Testis (tissue), 3 donors: ENCODE measurements around the gene TRIM69. TPM values are rescaled to one million over a fixed set of nuclear protein-coding genes. Genes with fewer than 3 reads are reported as not detected.

Source experiments
- DNase-seq: peaks from one replicate; pipeline ENCODE4 v3.0.0-alpha.2; 2019
- H3K27ac ChIP-seq, 2 donors: fragments of 200-600 bp; sonication (generic); one replicate each; pipeline ENCODE4 v1.5.1; 2019
- H3K27me3 ChIP-seq: fragments of 200-600 bp; sonication (generic); one replicate; pipeline ENCODE4 v1.5.1; 2019
- H3K36me3 ChIP-seq: fragments of 200-600 bp; sonication (generic); one replicate; pipeline ENCODE4 v1.5.1; 2017; ENCODE audit warnings: low read depth; ENCODE audit errors: missing control alignments
- H3K4me1 ChIP-seq: fragments of 200-600 bp; sonication (generic); one replicate; pipeline ENCODE4 v1.5.1; 2019
- H3K4me3 ChIP-seq, 2 donors: fragments of 200-600 bp; sonication (generic); one replicate each; pipeline ENCODE4 v1.5.1; 2017 to 2019
- H3K9me3 ChIP-seq: fragments of 200-600 bp; sonication (generic); one replicate; pipeline ENCODE4 v1.5.1; 2017
- CTCF ChIP-seq, 3 experiments: fragments of 450-650 bp in 2 of 3; fragments of 200-600 bp in 1 of 3; sonication (generic) in 1 of 3; IDR thresholded peaks; one replicate each; pipeline ENCODE4 v1.5.1; 2016 to 2019; ENCODE audit warnings: antibody characterized with exemption in 3 of 3, mild to moderate bottlenecking in 2 of 3, moderate library complexity in 1 of 3
- POLR2A ChIP-seq: fragments of 450-650 bp; IDR thresholded peaks from one replicate; pipeline ENCODE4 v1.6.1; 2017; ENCODE audit warnings: antibody characterized with exemption, mild to moderate bottlenecking, moderate library complexity
- WGBS, 2 donors: methylation state at CpG; one replicate each; pipeline ENCODE4 v1.1.5; 2018; 5-methylcytosine and 5-hydroxymethylcytosine counted together
- intact Hi-C: fragments of 100-400 bp; cut with DNase I; formaldehyde crosslinking; loops from one replicate; pipeline ENCODE4 v1.15.1; 2023; ENCODE audit warnings: low total_unique reads
- polyA plus RNA-seq: library from polyadenylated mRNA; stranded (reverse); fragments of 350-450 nt; fragmentation: Illumina TruSeq; extraction: RNeasy Lipid Tissue Mini Kit (QIAGEN cat#74804); gene quantifications from one replicate; pipeline ENCODE4 v1.2.3, GENCODE V29; 2014; ENCODE audit warnings: low read depth, low replicate concordance; ENCODE audit not compliant: insufficient read depth
- total RNA-seq, 2 donors: library from RNA; depleted of rRNA; stranded (reverse); fragments of >200 nt; gene quantifications; one replicate each; pipeline ENCODE4 v1.2.3, GENCODE V29; 2016

TRIM69 gene
- total and polyA plus RNA-seq, 3 donors from 2014 or later, result 19.1 to 120 (median 23.5) TPM

GRCh38 chr15:44808557-44808956, 72.2 kb downstream of the TRIM69 start:
- TF ChIP-seq POLR2A, result no peak
- no peak for TF ChIP-seq CTCF (IDR thresholded peaks at IDR 0.05)
- H3K4me1 ChIP-seq, result no peaks in the 10 kb centered on the region
- H3K9me3 ChIP-seq, result no peaks in the 10 kb centered on the region
- intact Hi-C loops, result no loop called here
- no peak overlapping the region for H3K4me3 ChIP-seq
- WGBS, 2 donors, result 77 to 83% methylated on average over 4 of the region's 4 CpGs
- H3K27me3 ChIP-seq, result no peaks in the 10 kb centered on the region
- H3K36me3 ChIP-seq, result no peaks in the 10 kb centered on the region
- H3K27ac ChIP-seq, result no peak overlapping the region
- DNase-seq, result no peak

GRCh38 chr15:44810237-44810636, 73.9 kb downstream of the TRIM69 start:
- Histone ChIP-seq H3K27ac (no peak overlapping the region), H3K27me3 (no peaks in the 10 kb centered on the region), H3K36me3 (no peaks in the 10 kb centered on the region), H3K4me1 (no peaks in the 10 kb centered on the region), H3K9me3 (no peaks in the 10 kb centered on the region), H3K4me3 (no peak overlapping the region)
- 71 to 75% methylated on average over 10 of the region's 10 CpGs for WGBS, 2 donors
- no peak for DNase-seq
- intact Hi-C loops, result no loop called here
- TF ChIP-seq CTCF (IDR thresholded peaks at IDR 0.05) (no peak), POLR2A (no peak)

GRCh38 chr15:44811337-44811736, 75.0 kb downstream of the TRIM69 start:
- no peak overlapping the region for H3K4me3 ChIP-seq
- intact Hi-C loops, result no loop called here
- DNase-seq, result no peak
- no peaks in the 10 kb centered on the region for H3K27me3 ChIP-seq
- no peaks in the 10 kb centered on the region for H3K9me3 ChIP-seq
- TF ChIP-seq CTCF (IDR thresholded peaks at IDR 0.05) (no peak), POLR2A (no peak)
- WGBS, 2 donors, result 46 to 72% methylated on average over 3 of the region's 3 CpGs
- no peaks in the 10 kb centered on the region for H3K4me1 ChIP-seq
- no peak overlapping the region for H3K27ac ChIP-seq
- H3K36me3 ChIP-seq, result no peaks in the 10 kb centered on the region

- Histone ChIP-seq H3K27ac (no peak overlapping the region), H3K9me3 (no peaks in the 10 kb centered on the region), H3K4me1 (no peaks in the 10 kb centered on the region), H3K36me3 (no peaks in the 10 kb centered on the region), H3K4me3 (no peak overlapping the region), H3K27me3 (no peaks in the 10 kb centered on the region)
- TF ChIP-seq POLR2A, result no peak
- TF ChIP-seq CTCF (IDR thresholded peaks at IDR 0.05), result no peak
- DNase-seq, result no peak
- intact Hi-C loops, result no loop called here
- 73 to 76% methylated on average over 5 of the region's 5 CpGs for WGBS, 2 donors
Observed at GRCh38 chr15:44812029-44812517, 75.7 kb downstream of the TRIM69 start.

GRCh38 chr15:44813231-44813630, 76.9 kb downstream of the TRIM69 start:
- WGBS, 2 donors, result 90 to 95% methylated on average over 3 of the region's 3 CpGs
- Histone ChIP-seq H3K4me1 (no peaks in the 10 kb centered on the region), H3K36me3 (no peaks in the 10 kb centered on the region), H3K27ac (no peak overlapping the region), H3K27me3 (no peaks in the 10 kb centered on the region), H3K9me3 (no peaks in the 10 kb centered on the region), H3K4me3 (no peak overlapping the region)
- intact Hi-C loops, result no loop called here
- TF ChIP-seq POLR2A, result no peak
- no peak for TF ChIP-seq CTCF (IDR thresholded peaks at IDR 0.05)
- DNase-seq, result no peak
